Osteocyte (in vitro differentiated cells): Measurements from ENCODE around the gene OVOL2. TPM values are rescaled to one million over a fixed set of nuclear protein-coding genes. Genes with fewer than 3 reads are reported as not detected.

ENCODE experiments used
- DNase-seq: peaks from one replicate; pipeline ENCODE4 v3.0.0; 2021; ENCODE audit warnings: mixed read lengths; ENCODE audit not compliant: unreplicated experiment; ENCODE audit errors: extremely low spot score
- H3K27ac Mint-ChIP-seq: one replicate; pipeline ENCODE4 v1.8.0; 2021; ENCODE audit warnings: mild to moderate bottlenecking, mixed read lengths; ENCODE audit not compliant: unreplicated experiment
- H3K27me3 Mint-ChIP-seq: one replicate; pipeline ENCODE4 v1.8.0; 2021; ENCODE audit warnings: mixed read lengths; ENCODE audit not compliant: unreplicated experiment
- H3K36me3 Mint-ChIP-seq: one replicate; pipeline ENCODE4 v1.8.0; 2021; ENCODE audit warnings: mixed read lengths; ENCODE audit not compliant: unreplicated experiment
- H3K4me1 Mint-ChIP-seq: one replicate; pipeline ENCODE4 v1.8.0; 2021; ENCODE audit warnings: mixed read lengths; ENCODE audit not compliant: unreplicated experiment
- H3K4me3 Mint-ChIP-seq: one replicate; pipeline ENCODE4 v1.8.0; 2021; ENCODE audit warnings: mild to moderate bottlenecking, moderate library complexity, mixed read lengths; ENCODE audit not compliant: unreplicated experiment
- H3K9me3 Mint-ChIP-seq: one replicate; pipeline ENCODE4 v1.8.0; 2021; ENCODE audit warnings: mixed read lengths; ENCODE audit not compliant: unreplicated experiment
- total RNA-seq: library from RNA; stranded (reverse); gene quantifications from 2 replicates; pipeline ENCODE4 v1.2.1, GENCODE V29; 2021
- TF ChIP-seq, protein P1 (sequence below): fragments of 200-600 bp; sonication (generic); IDR thresholded peaks from 2 replicates; pipeline ENCODE4 v1.5.0; 2021; ENCODE audit warnings: antibody characterized with exemption, mild to moderate bottlenecking, moderate library complexity

The OVOL2 gene
- total RNA-seq, 1 donor from 2014 or later = not detected

DNA sequence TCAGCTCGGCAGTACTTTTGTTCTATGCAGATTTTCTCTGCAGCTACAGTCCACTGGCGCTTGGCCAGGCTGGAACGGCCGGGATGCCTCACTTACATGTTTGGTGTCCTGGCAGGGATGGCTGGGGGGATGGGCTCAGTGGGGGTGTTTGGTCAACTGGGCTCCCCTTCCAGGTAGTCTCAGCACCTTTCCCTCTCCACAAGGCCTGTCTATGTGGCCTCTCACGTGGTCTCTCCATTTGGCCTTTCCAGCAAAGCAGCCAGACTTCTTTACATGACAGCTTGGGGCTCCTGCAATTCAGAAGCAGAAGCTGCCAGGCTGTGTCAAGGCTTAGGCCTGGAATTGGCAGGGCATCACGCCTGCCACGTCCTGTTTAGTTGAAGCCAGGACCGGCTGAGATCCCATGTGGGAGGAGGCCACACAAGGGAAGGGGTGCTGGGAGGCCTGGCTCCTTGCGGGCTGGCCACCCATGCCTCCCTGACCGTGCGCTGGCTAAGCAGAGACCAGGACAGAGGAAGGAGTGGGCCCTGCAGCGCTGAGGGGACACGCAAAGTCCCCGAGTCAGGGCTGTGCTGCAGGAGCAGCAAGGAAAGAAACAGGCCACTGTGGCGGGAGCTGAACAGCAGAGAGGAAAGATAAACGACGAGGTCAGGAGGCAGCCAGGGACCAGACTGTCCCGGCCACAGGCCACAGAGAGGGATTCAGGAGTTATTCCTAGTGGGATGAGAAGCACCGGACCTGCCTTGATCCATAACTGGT, 50.0 kb downstream of the OVOL2 start:
- no peak for DNase-seq
- H3K27me3 Mint-ChIP-seq = no peaks in the 10 kb centered on the region

DNA sequence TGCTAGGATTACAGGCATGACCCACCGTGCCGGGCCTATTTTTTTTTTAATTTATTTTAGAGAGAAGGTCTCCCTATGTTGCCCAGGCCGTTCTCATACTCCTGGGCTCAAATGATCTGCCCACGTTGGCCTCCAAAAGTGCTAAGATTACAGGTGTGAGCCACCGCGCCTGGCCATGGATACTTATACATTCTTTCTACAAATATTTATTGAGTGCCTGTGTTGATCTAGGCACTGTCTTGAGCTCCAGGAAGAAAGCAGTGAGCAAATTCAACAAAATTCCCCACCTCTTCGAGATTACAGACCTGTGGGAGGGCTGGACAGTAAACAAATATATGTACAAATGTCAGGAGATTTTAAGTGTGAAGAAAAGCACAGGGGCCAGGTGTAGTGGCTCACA, 51.0 kb downstream of the OVOL2 start:
- TF ChIP-seq, protein P1, sequence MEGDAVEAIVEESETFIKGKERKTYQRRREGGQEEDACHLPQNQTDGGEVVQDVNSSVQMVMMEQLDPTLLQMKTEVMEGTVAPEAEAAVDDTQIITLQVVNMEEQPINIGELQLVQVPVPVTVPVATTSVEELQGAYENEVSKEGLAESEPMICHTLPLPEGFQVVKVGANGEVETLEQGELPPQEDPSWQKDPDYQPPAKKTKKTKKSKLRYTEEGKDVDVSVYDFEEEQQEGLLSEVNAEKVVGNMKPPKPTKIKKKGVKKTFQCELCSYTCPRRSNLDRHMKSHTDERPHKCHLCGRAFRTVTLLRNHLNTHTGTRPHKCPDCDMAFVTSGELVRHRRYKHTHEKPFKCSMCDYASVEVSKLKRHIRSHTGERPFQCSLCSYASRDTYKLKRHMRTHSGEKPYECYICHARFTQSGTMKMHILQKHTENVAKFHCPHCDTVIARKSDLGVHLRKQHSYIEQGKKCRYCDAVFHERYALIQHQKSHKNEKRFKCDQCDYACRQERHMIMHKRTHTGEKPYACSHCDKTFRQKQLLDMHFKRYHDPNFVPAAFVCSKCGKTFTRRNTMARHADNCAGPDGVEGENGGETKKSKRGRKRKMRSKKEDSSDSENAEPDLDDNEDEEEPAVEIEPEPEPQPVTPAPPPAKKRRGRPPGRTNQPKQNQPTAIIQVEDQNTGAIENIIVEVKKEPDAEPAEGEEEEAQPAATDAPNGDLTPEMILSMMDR = no peak
- Mint-ChIP-seq H3K4me3 (no peak overlapping the region), H3K9me3 (no peaks in the 10 kb centered on the region), H3K36me3 (no peaks in the 10 kb centered on the region), H3K27ac (no peak overlapping the region), H3K4me1 (peaks cover 19% of the 10 kb centered on the region), H3K27me3 (no peaks in the 10 kb centered on the region)
- DNase-seq = no peak

More for the DNA sequence above, 50.0 kb downstream of the OVOL2 start:
- Mint-ChIP-seq H3K4me1 (peaks cover 19% of the 10 kb centered on the region), H3K27ac (no peak overlapping the region), H3K36me3 (no peaks in the 10 kb centered on the region), H3K4me3 (no peak overlapping the region), H3K9me3 (no peaks in the 10 kb centered on the region)
- TF ChIP-seq, protein P1 = no peak

- no peak for DNase-seq
- TF ChIP-seq, protein P1 = no peak
- Mint-ChIP-seq H3K4me1 (peaks cover 19% of the 10 kb centered on the region), H3K27ac (no peak overlapping the region), H3K36me3 (no peaks in the 10 kb centered on the region), H3K27me3 (no peaks in the 10 kb centered on the region), H3K9me3 (no peaks in the 10 kb centered on the region), H3K4me3 (no peak overlapping the region)
These were observed 51.7 kb downstream of the OVOL2 start for GRCh38 chr20:18005990-18006364.

GRCh38 chr20:18005170-18005989, 52.3 kb downstream of the OVOL2 start:
- no peaks in the 10 kb centered on the region for H3K36me3 Mint-ChIP-seq
- peaks cover 21% of the 10 kb centered on the region for H3K4me1 Mint-ChIP-seq
- H3K27ac Mint-ChIP-seq = no peak overlapping the region
- TF ChIP-seq, protein P1 = no peak
- no peak overlapping the region for H3K4me3 Mint-ChIP-seq
- DNase-seq = no peak
- H3K27me3 Mint-ChIP-seq = no peaks in the 10 kb centered on the region
- no peaks in the 10 kb centered on the region for H3K9me3 Mint-ChIP-seq

- Mint-ChIP-seq H3K27ac (no peak overlapping the region), H3K4me3 (no peak overlapping the region), H3K4me1 (peaks cover 23% of the 10 kb centered on the region), H3K36me3 (no peaks in the 10 kb centered on the region), H3K9me3 (no peaks in the 10 kb centered on the region), H3K27me3 (no peaks in the 10 kb centered on the region)
- TF ChIP-seq, protein P1 = no peak
- no peak for DNase-seq
These were observed 53.2 kb downstream of the OVOL2 start for GRCh38 chr20:18004384-18005031.
